ENCODE measurements around the gene R3HDM2. TPM values are rescaled to one million over a fixed set of nuclear protein-coding genes. Genes with fewer than 3 reads are reported as not detected.
A peak's percentile ranks its signal among the peaks of the same experiment; 100 is the strongest.

The R3HDM2 gene
- total and polyA plus RNA-seq, 2 of the 13 experiments (the other 11 are each of a cell fraction or from before 2014, with no cell fraction given): 11.1 to 23.5 TPM

DNA sequence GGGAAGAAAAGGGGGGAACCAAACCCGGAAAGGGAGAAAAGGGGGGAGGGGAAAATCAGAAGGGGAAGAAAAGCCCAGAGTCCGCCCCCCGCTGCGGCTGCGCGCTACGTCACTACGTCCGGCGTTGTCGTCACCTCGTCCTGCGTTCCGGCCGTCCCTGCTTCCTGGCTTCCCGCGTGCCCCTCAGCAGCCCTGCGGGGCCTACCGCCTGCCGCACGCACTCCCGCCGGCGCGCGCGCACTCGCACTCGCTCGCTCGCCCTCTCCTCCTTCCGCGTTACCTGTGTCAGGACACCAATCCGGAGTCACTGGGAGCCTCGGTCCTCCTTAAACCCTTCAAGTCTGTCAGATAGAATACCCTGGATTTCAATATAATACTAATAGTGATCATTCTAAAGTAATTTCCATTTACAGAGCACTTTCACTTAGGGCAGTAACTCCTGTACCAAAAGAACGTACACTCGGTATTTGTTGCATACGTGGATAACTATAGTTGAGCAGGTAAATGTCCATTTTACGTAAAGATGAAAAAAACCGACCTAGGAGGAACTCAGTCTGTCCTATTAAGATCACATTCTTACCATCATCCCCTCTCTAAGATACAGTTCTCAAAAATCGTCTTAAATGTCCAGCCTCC is at the start of gene R3HDM2 (continued):
- no peak for TF ChIP-seq SRSF4 (IDR thresholded peaks at IDR 0.05; ENCODE audit: low read depth, low read length, poor library complexity, severe bottlenecking)
- TF ChIP-seq CHCHD3 (CRISPR knock-in tag; IDR thresholded peaks at IDR 0.05): peak; percentile 81; the same call in 1 of the 2 replicates
- 0 out of 2 replicates have a peak, but pooled peaks have one; percentile 39 for TF ChIP-seq RXRA (CRISPR knock-in tag; IDR thresholded peaks at IDR 0.05)
- TF ChIP-seq ZNF446 (CRISPR knock-in tag; IDR thresholded peaks at IDR 0.05): no peak
- no peak for TF ChIP-seq MEIS1 (CRISPR knock-in tag; IDR thresholded peaks at IDR 0.05; ENCODE audit: borderline replicate concordance)
- no peak for TF ChIP-seq ZNF382 (CRISPR knock-in tag; IDR thresholded peaks at IDR 0.05; ENCODE audit: borderline replicate concordance)
- TF ChIP-seq NPAS2 (CRISPR knock-in tag; IDR thresholded peaks at IDR 0.05; ENCODE audit: borderline replicate concordance): no peak
- TF ChIP-seq ZBTB21 (CRISPR knock-in tag; IDR thresholded peaks at IDR 0.05): peak; percentile 90
- peak; percentile 79 for TF ChIP-seq PCBP2 (optimal IDR thresholded peaks at IDR 0.05; ENCODE audit: low read depth, low read length, poor library complexity, severe bottlenecking)
- TF ChIP-seq ZNF264 (CRISPR knock-in tag; IDR thresholded peaks at IDR 0.05): 0 out of 2 replicates have a peak, but pooled peaks have one; percentile 51
- TF ChIP-seq ZNF672 (CRISPR knock-in tag; IDR thresholded peaks at IDR 0.05): no peak
- peak; percentile 45; the same call in 1 of the 2 replicates for TF ChIP-seq ZNF616 (CRISPR knock-in tag; IDR thresholded peaks at IDR 0.05; ENCODE audit: low read depth)
- no peak for TF ChIP-seq ZFP36L1 (CRISPR knock-in tag; IDR thresholded peaks at IDR 0.05)
- TF ChIP-seq SYNCRIP (IDR thresholded peaks at IDR 0.05; ENCODE audit: insufficient read depth, low read depth, low read length): no peak
- TF ChIP-seq, protein P1, sequence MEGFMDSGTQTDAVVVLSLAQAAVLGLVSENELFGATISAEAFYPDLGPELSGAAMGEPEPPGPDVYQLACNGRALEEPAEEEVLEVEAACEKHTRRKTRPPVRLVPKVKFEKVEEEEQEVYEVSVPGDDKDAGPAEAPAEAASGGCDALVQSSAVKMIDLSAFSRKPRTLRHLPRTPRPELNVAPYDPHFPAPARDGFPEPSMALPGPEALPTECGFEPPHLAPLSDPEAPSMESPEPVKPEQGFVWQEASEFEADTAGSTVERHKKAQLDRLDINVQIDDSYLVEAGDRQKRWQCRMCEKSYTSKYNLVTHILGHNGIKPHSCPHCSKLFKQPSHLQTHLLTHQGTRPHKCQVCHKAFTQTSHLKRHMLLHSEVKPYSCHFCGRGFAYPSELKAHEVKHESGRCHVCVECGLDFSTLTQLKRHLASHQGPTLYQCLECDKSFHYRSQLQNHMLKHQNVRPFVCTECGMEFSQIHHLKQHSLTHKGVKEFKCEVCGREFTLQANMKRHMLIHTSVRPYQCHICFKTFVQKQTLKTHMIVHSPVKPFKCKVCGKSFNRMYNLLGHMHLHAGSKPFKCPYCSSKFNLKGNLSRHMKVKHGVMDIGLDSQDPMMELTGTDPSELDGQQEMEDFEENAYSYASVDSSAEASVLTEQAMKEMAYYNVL (CRISPR knock-in tag; IDR thresholded peaks at IDR 0.05; ENCODE audit: borderline replicate concordance): peak; percentile 79
- TF ChIP-seq ZNF207 (IDR thresholded peaks at IDR 0.05; ENCODE audit: borderline replicate concordance): no peak
- TF ChIP-seq ZNF660 (CRISPR knock-in tag; IDR thresholded peaks at IDR 0.05; ENCODE audit: borderline replicate concordance, low read depth): 0 out of 2 replicates have a peak, but pooled peaks have one; percentile 55
- TF ChIP-seq, protein P2, sequence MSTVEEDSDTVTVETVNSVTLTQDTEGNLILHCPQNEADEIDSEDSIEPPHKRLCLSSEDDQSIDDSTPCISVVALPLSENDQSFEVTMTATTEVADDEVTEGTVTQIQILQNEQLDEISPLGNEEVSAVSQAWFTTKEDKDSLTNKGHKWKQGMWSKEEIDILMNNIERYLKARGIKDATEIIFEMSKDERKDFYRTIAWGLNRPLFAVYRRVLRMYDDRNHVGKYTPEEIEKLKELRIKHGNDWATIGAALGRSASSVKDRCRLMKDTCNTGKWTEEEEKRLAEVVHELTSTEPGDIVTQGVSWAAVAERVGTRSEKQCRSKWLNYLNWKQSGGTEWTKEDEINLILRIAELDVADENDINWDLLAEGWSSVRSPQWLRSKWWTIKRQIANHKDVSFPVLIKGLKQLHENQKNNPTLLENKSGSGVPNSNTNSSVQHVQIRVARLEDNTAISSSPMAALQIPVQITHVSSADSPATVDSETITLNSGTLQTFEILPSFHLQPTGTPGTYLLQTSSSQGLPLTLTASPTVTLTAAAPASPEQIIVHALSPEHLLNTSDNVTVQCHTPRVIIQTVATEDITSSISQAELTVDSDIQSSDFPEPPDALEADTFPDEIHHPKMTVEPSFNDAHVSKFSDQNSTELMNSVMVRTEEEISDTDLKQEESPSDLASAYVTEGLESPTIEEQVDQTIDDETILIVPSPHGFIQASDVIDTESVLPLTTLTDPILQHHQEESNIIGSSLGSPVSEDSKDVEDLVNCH (CRISPR knock-in tag; IDR thresholded peaks at IDR 0.05): no peak
- peak; percentile 90 for TF ChIP-seq TEAD3 (CRISPR knock-in tag; optimal IDR thresholded peaks at IDR 0.05; ENCODE audit: borderline replicate concordance)
- TF ChIP-seq, protein P3, sequence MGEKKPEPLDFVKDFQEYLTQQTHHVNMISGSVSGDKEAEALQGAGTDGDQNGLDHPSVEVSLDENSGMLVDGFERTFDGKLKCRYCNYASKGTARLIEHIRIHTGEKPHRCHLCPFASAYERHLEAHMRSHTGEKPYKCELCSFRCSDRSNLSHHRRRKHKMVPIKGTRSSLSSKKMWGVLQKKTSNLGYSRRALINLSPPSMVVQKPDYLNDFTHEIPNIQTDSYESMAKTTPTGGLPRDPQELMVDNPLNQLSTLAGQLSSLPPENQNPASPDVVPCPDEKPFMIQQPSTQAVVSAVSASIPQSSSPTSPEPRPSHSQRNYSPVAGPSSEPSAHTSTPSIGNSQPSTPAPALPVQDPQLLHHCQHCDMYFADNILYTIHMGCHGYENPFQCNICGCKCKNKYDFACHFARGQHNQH (CRISPR knock-in tag; IDR thresholded peaks at IDR 0.05): peak; percentile 68; the same call in 1 of the 2 replicates
- no peak for TF ChIP-seq ARNTL (CRISPR knock-in tag; IDR thresholded peaks at IDR 0.05)
- TF ChIP-seq, protein P4, sequence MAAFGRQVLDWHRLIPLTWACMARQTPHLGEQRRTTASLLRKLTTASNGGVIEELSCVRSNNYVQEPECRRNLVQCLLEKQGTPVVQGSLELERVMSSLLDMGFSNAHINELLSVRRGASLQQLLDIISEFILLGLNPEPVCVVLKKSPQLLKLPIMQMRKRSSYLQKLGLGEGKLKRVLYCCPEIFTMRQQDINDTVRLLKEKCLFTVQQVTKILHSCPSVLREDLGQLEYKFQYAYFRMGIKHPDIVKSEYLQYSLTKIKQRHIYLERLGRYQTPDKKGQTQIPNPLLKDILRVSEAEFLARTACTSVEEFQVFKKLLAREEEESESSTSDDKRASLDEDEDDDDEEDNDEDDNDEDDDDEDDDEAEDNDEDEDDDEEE (CRISPR knock-in tag; IDR thresholded peaks at IDR 0.05): no peak
- TF ChIP-seq ZNF652 (CRISPR knock-in tag; IDR thresholded peaks at IDR 0.05; ENCODE audit: borderline replicate concordance, low read depth): peak; percentile 27; the same call in 1 of the 2 replicates
- no peak for TF ChIP-seq PAWR (CRISPR knock-in tag; IDR thresholded peaks at IDR 0.05; ENCODE audit: borderline replicate concordance)
